Inferior parietal cortex (tissue), 1 donor: ENCODE results near the gene JARID2.
A peak's percentile ranks its signal among the peaks of the same experiment; 100 is the strongest.

Source experiments
- DNase-seq: peaks from one replicate; pipeline ENCODE4 v3.0.0-alpha.2; 2016; ENCODE audit errors: extremely low spot score

The JARID2 gene

DNA sequence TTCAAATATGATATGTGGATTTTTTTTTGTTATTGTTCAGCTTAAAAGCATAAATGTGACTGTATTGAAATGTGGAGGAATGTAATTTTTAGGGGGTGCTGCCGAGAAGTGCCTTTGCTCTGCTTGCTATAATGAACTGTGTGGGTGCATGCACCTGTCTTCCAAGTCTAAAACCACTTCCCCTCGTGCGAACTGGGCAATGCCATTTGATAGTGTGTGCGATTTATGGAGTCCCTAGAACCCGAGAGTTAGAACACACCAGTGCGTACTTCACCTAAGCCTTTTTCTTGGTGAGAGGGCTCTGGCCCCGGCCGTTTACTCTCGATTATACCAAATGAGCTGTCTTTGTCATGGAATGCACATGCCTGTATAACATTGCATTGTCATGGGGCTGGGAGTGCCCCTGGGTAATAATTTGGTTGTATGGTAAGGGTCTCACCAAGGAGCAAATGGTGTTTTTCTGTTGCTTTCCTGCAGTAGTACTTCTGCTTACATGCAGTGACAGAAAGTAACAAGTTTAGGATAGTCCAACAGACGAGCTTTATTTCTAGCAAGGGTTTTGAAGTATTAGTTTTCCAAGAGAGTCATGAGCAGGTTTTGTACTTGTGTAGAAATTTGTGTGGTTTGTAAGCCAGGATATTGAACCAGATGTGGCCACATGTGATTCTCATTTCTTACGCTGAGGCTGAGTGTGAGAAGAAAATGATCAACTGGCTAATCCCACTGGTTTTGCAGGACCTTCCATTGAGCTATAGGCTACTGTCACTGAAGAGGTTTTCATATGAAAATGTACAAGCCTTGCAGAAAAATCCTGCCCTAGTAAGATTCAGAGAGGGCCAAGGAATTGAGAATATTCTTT lies 244.6 kb downstream of the JARID2 start:
- DNase-seq, result no peak

DNA sequence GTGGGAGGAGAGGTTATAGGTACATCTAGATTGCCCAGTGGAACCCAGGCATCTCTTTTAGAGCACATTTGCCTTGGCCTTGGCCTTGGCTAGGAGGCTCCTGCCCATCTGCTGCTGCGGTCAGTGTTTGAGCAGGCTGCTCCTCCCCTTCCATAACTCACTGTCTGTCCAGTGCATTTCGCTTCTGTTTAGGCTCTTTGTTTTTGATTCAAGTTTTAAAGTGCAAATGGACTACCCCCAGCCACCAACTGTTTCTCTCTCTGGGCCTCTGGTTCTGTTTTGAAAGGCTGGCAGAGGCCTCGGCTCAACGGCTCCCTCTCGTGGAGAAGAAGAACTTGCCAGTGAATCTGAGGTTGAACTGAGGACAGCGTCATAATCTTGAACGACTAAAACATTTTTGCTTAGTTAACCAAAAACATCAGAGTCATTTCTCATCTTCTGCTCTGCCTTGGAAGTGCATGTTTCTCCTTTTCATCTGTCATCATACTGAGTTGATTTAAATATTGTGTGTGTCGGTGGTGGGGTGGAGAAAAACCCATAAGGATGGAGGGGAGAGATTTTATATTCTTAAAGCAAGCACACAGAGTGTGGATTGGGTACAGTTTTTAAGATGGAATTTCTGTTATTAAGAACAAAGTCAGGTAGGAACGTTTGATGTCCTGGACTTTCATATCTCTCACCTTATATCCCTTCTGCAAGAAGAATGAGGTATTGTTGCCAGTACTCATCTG lies 245.6 kb downstream of the JARID2 start:
- DNase-seq, result peak; percentile 92

DNA sequence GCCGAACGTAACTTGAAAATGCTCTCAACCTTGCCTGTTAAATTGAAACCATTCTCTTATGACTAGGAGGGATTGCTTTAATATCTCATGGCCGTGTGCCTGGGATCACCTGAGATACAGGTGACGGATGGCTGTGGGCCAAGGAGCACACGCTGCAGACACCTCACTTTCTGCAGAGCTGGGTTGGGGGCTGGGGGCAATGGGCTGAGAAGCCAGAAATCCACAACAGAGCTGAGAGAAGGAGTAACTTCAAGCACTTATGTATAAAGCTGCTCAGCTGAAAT lies 246.1 kb downstream of the JARID2 start:
- no peak for DNase-seq

DNA sequence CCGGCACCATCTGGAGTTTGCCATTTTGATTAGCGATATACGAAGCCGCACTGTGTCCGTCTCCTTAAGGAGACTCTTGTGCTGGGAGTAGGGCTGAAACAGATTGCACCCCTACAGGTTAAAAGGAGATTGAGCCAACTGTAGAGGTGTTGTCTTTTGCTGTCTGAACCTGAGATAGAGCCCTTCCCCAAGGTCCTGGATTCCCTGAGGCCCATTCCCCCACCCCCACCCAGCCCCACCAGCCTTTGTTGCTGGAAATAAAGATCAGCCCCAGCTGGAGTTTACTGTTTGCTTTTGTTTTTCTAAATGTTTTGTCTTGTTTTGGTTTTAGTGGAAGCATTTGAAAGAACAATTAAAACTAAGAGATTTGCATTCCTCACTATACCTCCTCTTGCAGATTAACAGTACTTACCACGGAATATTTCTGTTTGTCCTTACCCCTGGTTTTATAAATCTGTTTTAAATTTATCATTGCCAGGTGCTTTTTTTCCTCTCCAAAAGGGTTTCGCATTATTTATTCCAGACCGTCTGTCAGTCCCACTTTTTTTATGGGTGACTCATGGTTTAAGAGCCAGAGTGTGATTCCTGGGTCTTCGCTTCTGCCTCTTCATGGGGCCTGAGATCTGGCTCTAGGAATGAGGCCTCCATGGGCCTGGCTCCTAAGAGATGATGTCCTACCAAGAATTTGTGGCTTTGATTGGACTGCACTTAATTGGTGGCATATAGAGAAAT lies 247.7 kb downstream of the JARID2 start:
- no peak for DNase-seq

DNA sequence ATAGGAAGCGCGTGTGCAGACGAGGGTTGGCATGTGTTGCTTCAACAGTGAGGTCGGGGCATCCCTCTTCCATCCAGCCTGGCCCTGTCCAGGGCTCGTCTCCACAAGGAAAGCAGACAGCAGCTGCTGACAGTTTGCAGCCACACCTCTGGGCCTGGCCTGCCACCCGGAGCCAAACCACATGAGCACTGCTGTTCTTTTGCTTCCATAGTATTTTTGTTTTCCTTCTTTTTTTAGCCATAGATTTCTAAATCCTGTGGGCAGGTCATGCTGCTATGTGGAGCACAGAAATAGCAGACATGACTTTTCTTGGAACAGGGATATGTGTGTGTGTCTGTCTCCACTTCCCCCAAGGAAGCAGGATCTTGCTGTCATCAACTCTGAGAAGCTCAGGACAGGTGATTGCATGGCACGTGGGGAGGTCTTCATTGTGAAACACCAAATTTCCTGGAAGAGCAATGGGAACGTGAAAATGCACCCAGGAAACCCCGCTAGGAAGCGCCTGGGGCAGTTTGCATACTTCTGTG lies 249.6 kb downstream of the JARID2 start:
- no peak for DNase-seq

DNA sequence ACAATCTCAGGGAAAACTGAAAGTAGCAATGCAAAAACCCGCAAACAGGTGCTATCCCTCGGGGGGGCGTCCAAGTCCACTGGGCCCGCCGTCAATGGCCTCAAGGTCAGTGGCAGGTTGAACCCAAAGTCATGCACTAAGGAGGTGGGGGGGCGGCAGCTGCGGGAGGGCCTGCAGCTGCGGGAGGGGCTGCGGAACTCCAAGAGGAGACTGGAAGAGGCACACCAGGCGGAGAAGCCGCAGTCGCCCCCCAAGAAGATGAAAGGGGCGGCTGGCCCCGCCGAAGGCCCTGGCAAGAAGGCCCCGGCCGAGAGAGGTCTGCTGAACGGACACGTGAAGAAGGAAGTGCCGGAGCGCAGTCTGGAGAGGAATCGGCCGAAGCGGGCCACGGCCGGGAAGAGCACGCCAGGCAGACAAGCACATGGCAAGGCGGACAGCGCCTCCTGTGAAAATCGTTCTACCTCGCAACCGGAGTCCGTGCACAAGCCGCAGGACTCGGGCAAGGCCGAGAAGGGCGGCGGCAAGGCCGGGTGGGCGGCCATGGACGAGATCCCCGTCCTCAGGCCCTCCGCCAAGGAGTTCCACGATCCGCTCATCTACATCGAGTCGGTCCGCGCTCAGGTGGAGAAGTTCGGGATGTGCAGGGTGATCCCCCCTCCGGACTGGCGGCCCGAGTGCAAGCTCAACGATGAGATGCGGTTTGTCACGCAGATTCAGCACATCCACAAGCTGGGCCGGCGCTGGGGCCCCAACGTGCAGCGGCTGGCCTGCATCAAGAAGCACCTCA lies 250.7 kb downstream of the JARID2 start:
- DNase-seq, result no peak

DNA sequence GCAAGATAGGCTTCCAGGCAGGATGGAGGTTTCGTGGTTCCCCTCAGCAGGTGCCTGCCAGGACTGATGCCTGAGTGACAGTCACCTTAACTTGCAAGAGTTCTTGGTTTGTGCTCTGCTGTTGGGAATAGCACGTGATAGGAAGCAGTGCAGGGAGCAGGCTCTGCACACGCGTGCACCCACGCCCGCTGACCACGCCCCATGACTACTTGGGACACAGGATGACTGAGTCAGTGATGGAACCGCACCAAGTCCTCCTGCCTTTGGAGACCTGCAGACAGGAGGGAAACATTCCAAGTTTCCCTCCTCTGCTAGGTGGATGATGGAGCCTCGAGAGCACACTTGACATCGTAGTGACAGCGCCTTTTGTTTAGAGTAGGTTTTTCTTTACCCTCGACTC lies 252.8 kb downstream of the JARID2 start:
- no peak for DNase-seq

DNA sequence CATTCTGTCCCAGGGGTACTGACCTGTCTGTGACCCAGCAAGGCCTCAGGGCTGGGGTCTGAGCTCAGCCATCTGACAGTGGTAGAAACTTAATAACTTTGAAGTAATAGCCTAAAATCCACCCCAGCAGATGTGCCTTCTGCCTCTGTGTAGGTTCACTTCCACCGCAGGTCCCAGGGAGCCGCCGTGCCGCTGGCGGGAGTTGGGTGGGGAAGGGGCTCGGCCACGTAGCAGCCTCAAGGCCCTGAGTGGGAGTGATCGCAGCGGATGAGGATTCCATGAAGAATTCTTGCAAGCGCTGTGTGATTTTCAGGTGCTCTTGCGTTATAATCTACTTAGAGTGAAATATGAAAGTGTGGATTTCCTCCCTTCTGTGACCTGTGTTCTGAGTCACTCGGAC lies 253.3 kb downstream of the JARID2 start:
- no peak for DNase-seq

DNA sequence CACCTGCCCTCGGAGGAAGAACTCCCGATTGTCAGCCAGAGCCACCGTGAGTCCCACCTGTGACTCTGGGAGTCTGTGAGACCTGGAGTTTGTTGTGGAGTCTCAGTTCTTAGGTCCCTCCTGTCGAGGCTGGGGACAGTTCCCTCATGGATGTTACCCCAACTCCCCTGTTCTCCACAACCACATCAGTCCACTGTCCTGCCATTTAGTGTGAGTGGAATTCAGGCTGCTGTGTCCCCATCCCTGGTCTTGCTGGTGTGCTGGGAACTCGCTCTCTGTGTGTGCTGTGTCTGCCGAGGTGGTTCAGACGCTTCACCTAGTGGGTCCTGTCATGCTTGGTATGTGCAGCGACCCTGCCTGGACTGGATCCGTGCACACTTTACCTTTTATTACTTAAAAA lies 253.7 kb downstream of the JARID2 start:
- no peak for DNase-seq

DNA sequence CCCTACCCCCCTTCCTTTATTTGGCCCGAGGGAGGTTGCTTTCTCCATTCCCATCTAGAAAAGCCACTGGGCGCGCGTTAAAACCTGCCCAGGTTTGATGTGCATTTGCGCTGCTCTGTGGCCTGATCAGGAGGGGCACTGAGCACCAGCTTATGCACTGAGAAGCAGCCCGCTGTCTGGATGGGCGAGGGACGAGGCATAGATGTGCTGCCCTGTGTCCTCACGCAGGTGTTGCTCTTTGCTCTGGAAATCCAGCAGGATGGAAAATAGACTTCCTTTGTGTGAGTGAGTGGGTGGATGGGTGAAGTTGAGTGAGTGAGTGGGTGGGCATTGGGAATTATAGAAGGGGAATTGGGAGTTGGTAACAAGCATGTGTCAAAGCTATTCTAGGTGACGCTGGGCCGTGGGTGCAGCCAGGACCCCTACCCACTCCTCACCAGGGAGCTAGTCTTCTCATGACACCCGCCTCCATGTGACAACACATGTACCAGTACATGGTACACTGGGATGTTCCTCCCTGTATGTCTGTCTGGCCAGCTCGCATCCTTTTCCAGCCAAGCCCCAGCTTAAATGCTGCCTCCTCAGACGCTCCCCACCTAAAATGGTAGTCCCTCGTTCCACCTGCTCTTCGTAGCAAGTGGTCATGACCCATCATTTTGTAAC lies 254.3 kb downstream of the JARID2 start:
- DNase-seq, result no peak

DNA sequence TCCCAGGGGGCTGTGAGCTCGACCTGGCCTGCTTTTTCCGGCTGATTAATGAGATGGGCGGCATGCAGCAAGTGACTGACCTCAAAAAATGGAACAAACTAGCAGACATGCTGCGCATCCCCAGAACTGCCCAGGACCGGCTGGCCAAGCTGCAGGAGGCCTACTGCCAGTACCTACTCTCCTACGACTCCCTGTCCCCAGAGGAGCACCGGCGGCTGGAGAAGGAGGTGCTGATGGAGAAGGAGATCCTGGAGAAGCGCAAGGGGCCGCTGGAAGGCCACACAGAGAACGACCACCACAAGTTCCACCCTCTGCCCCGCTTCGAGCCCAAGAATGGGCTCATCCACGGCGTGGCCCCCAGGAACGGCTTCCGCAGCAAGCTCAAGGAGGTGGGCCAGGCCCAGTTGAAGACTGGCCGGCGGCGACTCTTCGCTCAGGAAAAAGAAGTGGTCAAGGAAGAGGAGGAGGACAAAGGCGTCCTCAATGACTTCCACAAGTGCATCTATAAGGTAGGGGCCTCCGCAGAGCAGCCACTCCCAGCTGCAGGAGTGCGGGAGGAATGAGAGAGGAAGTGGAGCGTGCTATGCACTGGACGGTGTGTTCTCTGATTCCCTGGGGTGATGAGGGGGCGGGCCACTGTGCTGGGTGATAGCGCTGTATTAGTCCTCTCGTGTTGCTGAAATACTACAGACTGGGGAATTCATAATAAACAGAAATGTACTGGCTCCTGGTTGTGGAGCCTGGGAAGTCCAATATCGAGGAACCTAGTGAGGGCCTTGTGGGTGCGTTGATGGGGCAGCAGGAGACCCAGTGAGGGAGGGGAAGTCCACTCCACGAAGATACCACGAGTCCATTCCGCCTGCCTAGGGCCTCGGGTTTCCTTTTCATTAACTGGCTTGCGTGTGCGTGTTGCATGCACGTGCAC lies 255.3 kb downstream of the JARID2 start:
- no peak for DNase-seq

DNA sequence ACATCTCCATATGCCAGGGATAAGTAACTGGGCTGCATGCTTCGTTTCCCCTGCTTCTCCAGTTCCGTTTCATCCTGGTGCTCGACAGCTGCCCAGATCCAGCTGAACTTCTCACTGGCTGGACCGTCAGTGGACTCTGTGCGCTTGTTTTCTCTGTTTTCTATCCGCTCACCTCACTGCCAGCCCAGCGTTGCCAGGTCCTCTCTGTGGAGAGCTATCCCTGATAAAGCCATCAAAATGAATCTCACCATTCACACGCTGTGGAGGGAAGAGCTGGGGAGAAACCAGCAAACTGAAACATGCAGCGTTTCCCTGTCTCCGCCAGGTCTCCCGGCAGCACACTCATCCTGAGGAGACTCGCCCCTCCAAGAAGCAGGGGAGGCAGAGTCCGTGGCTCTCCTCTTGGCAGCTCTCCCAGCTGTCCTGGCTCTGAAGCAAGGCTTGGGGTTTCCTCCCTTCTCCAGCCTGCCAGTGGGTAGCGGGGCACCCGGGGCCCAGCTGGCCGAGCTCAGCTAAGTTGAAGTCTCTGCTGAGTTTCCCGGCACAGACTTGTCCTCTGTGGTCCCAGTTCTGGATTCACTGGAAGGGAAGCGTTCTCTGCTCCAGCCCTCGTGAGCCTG lies 256.1 kb downstream of the JARID2 start:
- DNase-seq, result peak; percentile 47

DNA sequence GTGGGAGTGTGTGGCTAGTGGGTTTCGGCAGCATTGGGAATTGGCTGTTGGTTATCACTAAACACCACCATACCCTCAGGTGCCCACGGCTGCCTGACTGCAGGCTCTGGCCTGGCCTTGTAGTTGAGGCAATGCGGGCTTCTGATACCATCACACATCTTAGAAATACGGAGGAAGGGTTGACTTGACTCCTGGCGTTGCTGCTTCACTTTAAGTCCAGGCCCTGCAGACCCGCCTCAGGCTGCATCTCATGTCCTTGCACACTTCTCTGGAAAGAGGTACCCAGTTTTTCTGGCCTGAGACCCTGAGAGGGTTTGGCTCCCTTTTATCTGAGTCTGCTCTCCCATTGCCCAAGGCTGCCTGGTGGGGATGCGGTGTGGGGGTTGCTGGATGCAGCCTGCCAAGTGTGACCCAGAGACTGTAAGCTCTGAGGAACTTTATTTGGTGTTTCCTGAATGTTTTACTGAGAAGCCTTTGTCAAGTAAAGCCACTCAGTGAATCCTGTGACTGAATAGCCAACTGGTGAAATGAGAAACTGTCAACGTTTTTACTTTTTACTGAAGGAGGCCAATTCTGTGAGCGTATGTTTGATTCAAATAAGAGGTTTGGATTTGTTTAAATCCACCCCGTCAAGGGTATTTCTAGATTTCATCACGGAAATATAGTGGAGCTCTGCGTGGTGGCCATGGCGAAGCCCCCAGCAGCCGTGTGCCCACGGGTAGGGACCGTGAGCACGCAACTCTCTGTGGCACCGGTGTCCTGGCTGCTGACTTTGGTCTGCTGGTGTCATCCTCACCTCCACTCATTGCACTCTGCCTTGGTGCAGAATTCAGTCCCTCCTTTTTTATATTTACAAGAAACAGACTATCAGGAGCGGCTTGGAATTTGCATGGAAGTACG lies 256.8 kb downstream of the JARID2 start:
- no peak for DNase-seq

DNA sequence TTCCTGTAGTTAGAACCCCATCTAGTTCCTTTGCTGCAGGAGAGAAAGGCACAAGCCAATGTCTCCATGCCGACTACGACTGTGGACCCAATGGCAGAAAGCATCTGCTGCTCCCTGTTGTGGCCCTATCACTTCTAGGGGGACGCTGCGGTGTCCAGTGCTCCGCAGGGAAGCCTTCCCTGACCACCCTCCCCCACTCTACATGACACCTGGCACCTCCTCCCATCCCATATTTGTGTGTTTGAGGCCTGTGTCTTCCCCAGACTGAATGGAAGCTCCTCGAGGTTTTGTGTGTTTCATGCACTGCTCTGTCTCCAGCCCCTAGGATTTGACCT lies 257.4 kb downstream of the JARID2 start:
- no peak for DNase-seq

DNA sequence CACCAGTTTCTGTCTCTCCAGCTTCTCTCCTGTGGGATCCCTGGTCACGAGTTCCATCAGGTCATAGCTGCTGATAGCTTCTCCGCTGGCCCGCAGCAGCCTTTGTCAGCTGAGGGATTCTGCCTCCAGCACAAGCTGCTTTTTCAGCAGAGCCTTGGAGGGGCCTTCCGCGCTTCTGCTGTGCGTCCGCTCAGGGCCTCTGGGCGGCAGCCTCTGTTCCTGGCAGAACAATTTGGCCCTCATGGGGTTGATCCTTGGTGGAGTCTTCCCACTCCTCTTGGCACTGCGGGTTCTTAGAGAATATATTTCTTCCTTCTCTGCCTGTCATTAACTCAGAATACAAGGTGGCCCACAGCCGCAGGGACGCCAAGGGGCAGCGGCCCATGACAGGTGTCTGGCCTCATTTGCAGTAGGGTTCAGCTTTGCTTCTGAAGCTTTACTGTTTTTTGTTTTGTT lies 258.2 kb downstream of the JARID2 start:
- DNase-seq, result no peak

DNA sequence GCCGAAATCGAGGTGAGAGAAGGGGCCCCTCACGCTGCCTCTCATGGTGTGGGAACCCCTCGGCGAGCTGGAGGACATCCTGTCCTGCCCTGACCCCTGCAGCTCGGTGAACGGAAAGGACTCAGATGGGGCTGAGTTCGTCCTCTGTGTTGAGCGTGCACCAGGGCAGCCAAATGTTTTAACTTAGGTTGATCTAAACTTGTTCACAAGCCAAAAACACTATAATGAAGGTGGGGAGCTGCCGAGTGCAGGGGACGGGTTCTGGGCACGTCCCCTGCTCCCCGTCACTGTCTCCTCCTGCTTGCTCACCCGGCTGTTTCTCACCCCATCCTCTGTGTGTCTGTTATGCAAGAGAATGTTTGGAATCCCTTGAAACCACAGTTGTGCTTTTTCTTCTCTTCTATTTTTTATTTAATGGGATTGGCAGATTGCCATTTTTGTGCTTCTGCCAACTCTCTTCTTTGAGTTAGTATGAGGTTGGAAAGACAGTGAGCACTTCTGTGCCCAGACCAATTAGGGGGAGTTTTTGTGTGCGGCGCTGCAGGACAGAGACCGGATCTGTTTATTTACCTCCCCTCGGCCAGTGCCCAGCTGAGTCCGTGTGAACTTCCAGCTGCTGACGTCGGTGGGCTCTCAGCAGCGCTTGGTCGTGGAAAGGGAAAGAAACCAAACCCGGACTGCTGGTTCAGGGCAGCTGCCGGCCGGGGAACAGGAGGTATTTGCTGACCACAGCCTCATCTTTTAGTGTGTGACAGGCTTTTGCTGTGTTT lies 258.9 kb downstream of the JARID2 start:
- DNase-seq, result peak; percentile 87

DNA sequence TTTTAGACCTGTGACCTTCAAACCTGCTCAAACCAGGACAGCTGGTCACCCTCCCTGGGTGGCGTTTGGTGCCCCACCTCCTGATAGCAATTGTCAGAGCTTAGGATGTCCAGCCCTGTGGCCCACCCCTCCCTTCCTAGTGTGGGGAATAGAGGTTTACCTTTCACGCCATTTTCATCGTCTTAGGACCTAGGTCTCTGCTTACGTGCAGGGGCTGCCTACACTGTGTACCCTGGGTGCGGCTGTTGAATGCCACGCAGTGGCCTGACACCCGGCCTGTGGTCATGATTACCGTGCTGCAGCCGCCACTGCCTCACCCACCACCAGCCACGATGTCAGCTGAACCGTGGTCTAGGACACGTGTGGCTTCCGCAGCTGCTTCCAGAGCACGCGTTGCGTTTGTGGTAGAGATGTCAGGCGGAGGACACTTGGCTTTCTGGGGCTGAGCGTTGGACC lies 259.6 kb downstream of the JARID2 start:
- no peak for DNase-seq

DNA sequence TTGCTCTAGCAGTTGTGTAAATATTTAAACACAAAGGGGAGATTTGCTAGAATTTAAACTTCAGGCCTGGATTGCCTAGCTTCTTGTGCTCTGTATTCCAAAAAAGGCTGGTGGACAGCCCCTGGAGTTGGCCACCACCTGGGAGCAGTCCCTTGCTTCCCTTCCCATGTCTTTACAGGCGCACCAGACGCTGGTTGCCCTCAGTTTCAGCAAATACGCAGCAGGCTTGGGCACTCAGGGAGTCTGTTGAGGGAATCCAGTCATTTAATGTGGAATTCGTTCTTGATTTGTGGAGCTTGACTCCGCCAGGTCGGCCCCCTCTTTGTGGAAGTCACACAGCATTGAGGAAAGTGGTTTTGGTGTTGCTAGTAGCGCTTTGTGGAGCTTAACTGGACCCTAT lies 260.2 kb downstream of the JARID2 start:
- no peak for DNase-seq
